Measurements from ENCODE around the gene UBE2R2.
"Not testable (repeated sequence)": the region's sequence is repeated elsewhere in the genome, so short reads cannot be mapped to it uniquely, and the experiment has no call there.

UBE2R2 gene

GRCh38 chr9:33816327-33817252 is at the start of gene UBE2R2:
UBE2R2 (plus strand) TSS chr9:33817160; CDS start chr9:33817758, 598 bp downstream.
- DNase-seq = peak; percentile 79

- DNase-seq = not testable (repeated sequence)
Measured at GRCh38 chr9:33770156-33770880, 46.6 kb upstream of the UBE2R2 start.

GRCh38 chr9:33773135-33773534 is 43.8 kb upstream of the UBE2R2 start:
- DNase-seq = not testable (repeated sequence)

- not testable (repeated sequence) for DNase-seq
Measured at GRCh38 chr9:33774074-33774659, 42.8 kb upstream of the UBE2R2 start.

- DNase-seq = no peak
Measured at GRCh38 chr9:33776578-33776977, 40.4 kb upstream of the UBE2R2 start.

GRCh38 chr9:33778700-33779351 is 38.1 kb upstream of the UBE2R2 start:
- no peak for DNase-seq

GRCh38 chr9:33780276-33780675 is 36.7 kb upstream of the UBE2R2 start:
- DNase-seq = no peak

- DNase-seq = no peak
Measured at GRCh38 chr9:33781736-33782135, 35.2 kb upstream of the UBE2R2 start.

GRCh38 chr9:33782395-33783152 is 34.4 kb upstream of the UBE2R2 start:
- DNase-seq = no peak

GRCh38 chr9:33785914-33786313 is 31.0 kb upstream of the UBE2R2 start:
- no peak for DNase-seq

GRCh38 chr9:33786681-33787080 is 30.3 kb upstream of the UBE2R2 start:
- DNase-seq = no peak

GRCh38 chr9:33787839-33788238 is 29.1 kb upstream of the UBE2R2 start:
- no peak for DNase-seq

GRCh38 chr9:33789429-33789828 is 27.5 kb upstream of the UBE2R2 start:
- not testable (repeated sequence) for DNase-seq

- no peak for DNase-seq
Measured at GRCh38 chr9:33791117-33791516, 25.8 kb upstream of the UBE2R2 start.

- DNase-seq = not testable (repeated sequence)
Measured at GRCh38 chr9:33793496-33793895, 23.5 kb upstream of the UBE2R2 start.

- no peak for DNase-seq
Measured at GRCh38 chr9:33794560-33794959, 22.4 kb upstream of the UBE2R2 start.

- no peak for DNase-seq
Measured at GRCh38 chr9:33795281-33795680, 21.7 kb upstream of the UBE2R2 start, which contains the start of gene PRSS3. PRSS3 (plus strand) TSS chr9:33795561; CDS start chr9:33795574, 13 bp downstream.

- DNase-seq = no peak
Measured at GRCh38 chr9:33795819-33796218, 21.1 kb upstream of the UBE2R2 start.

- not testable (repeated sequence) for DNase-seq
Measured at GRCh38 chr9:33796679-33797078, 20.3 kb upstream of the UBE2R2 start.

GRCh38 chr9:33797837-33798236 is 19.1 kb upstream of the UBE2R2 start:
- DNase-seq = no peak

- no peak for DNase-seq
Measured at GRCh38 chr9:33798545-33798944, 18.4 kb upstream of the UBE2R2 start.
